K562 (cell line): Measurements from ENCODE around the gene HPD. TPM values are rescaled to one million over a fixed set of nuclear protein-coding genes. Genes with fewer than 3 reads are reported as not detected.

Experiments
- CUX1 ChIP-seq: fragments of 200-800 bp; sonication (Bioruptor generic); IDR thresholded peaks from 2 replicates; pipeline ENCODE4 v1.6.1; 2016; ENCODE audit warnings: missing genetic modification characterization, missing compliant biosample characterization
- FOXM1 ChIP-seq, 2 experiments: fragments of 450-650 bp in 1 of 2; sonication (generic) in 1 of 2; formaldehyde crosslinking in 1 of 2; IDR thresholded peaks; 2 replicates each; pipeline versions ENCODE4 v1.6.1 to v1.9.0; 2017 to 2022; ENCODE audit warnings: low read depth in 2 of 2, mild to moderate bottlenecking in 2 of 2, missing genetic modification reagents in 1 of 2, moderate library complexity in 1 of 2
- NCOA2 ChIP-seq, 2 experiments: fragments of 450-650 bp; IDR thresholded peaks; 2 replicates each; pipeline ENCODE4 v1.6.1; 2018; ENCODE audit warnings: mild to moderate bottlenecking in 2 of 2, moderate library complexity in 1 of 2; ENCODE audit not compliant: partially characterized antibody in 2 of 2
- NR2C2 ChIP-seq, 2 experiments: fragments of 200-800 bp in 1 of 2; sonication (Bioruptor generic) in 1 of 2; sonication (generic) in 1 of 2; formaldehyde crosslinking in 1 of 2; IDR thresholded peaks; 2 replicates each; pipeline versions ENCODE4 v1.6.1 to v1.8.0; 2016 to 2022; ENCODE audit warnings: mild to moderate bottlenecking in 1 of 2, missing compliant biosample characterization in 1 of 2, missing genetic modification characterization in 1 of 2, missing genetic modification reagents in 1 of 2
- SFPQ ChIP-seq: fragments of 200-400 bp; formaldehyde crosslinking; IDR thresholded peaks from 2 replicates; pipeline ENCODE4 v1.6.1; 2017; ENCODE audit warnings: mild to moderate bottlenecking, low read depth, low read length, moderate library complexity
- SMAD3 ChIP-seq: fragments of 450-650 bp; formaldehyde crosslinking; conservative IDR thresholded peaks from 2 replicates; pipeline ENCODE4 v1.4.0; 2020; ENCODE audit warnings: mild to moderate bottlenecking
- SMAD4 ChIP-seq: fragments of 250-450 bp; sonication (Bioruptor Pico); conservative IDR thresholded peaks from 2 replicates; pipeline ENCODE4 v1.8.0; 2021; ENCODE audit warnings: inconsistent platforms, mild to moderate bottlenecking, moderate library complexity
- ZBTB34 ChIP-seq: fragments of 250-450 bp; sonication (Bioruptor Pico); IDR thresholded peaks from 2 replicates; pipeline ENCODE4 v1.8.0; 2021; ENCODE audit warnings: mild to moderate bottlenecking, moderate library complexity
- ZNF589 ChIP-seq: fragments of 200-800 bp; sonication (Bioruptor generic); IDR thresholded peaks from 2 replicates; pipeline ENCODE4 v1.6.1; 2016; ENCODE audit warnings: low read depth, missing genetic modification characterization, missing compliant biosample characterization
- ZNF766 ChIP-seq: fragments of 200-800 bp; sonication (Bioruptor generic); conservative IDR thresholded peaks from 2 replicates; pipeline ENCODE4 v1.6.1; 2016; ENCODE audit warnings: missing genetic modification characterization, missing compliant biosample characterization
- polyA plus RNA-seq, 8 experiments: library from polyadenylated mRNA; depleted of rRNA in 4 of 8; stranded (reverse) in 5 of 8; unstranded in 3 of 8; fragments of >200 nt; fragmentation: Nextera tagmentation in 2 of 8; fragmentation: Illumina TruSeq in 1 of 8; extraction: Ambion mirVana in 2 of 8; extraction: Trizol in 1 of 8; gene quantifications; 2 replicates each; pipeline versions ENCODE4 v1.2.1 to v1.2.3, GENCODE V29; 2011 to 2014; ENCODE audit warnings: inconsistent platforms in 1 of 8, missing spikeins in 1 of 8
- total RNA-seq, 7 experiments: library from RNA; depleted of rRNA in 6 of 7; stranded (reverse); fragments of >200 nt in 6 of 7; fragmentation: Illumina TruSeq in 2 of 7; extraction: Trizol in 2 of 7; gene quantifications; 2 replicates each; pipeline versions ENCODE4 v1.2.1 to v1.2.3, GENCODE V29; 2011 to 2021; ENCODE audit warnings: low replicate concordance in 1 of 7

Gene HPD
- total and polyA plus RNA-seq, 9 of the 15 experiments (the other 6 are each of a cell fraction or from before 2014, with no cell fraction given) = 0.06 to 0.29 (median 0.07) TPM; not detected in 4

GRCh38 chr12:121811434-121812319 lies 47.0 kb downstream of the HPD start (continued):
- TF ChIP-seq ZBTB34 (CRISPR knock-in tag) (no peak), NR2C2 (CRISPR knock-in tag; IDR thresholded peaks at IDR 0.05) (0 out of 2 replicates have a peak, but pooled peaks have one; percentile 20), NR2C2 (tag; IDR thresholded peaks at IDR 0.05) (peak; percentile 38; the same call in 1 of the 2 replicates), CUX1 (no peak), SFPQ (no peak), NCOA2 (IDR thresholded peaks at IDR 0.05; ENCODE audit: partially characterized antibody in 2 of 2) (no peak), SMAD4 (CRISPR knock-in tag) (no peak), ZNF766 (CRISPR knock-in tag) (0 out of 2 replicates have a peak, but pooled peaks have one; percentile 24), FOXM1 (IDR thresholded peaks at IDR 0.05; ENCODE audit: low read depth) (no peak), FOXM1 (CRISPR knock-in tag; IDR thresholded peaks at IDR 0.05; ENCODE audit: low read depth) (no peak), SMAD3 (no peak), ZNF589 (CRISPR knock-in tag) (no peak)
